Measurements from ENCODE around the gene KATNB1.

GRCh38 chr16:57732714-57733113, 2.9 kb upstream of the KATNB1 start:
- TF ChIP-seq ZNF219 (CRISPR knock-in tag; IDR thresholded peaks at IDR 0.05; ENCODE audit: borderline replicate concordance) (no peak), CTCF (IDR thresholded peaks at IDR 0.05) (no peak), USF2 (CRISPR knock-in tag; IDR thresholded peaks at IDR 0.05) (no peak)
